ENCODE data around the gene GPR149. TPM values are rescaled to one million over a fixed set of nuclear protein-coding genes. Genes with fewer than 3 reads are reported as not detected.

Gene GPR149
- total and polyA plus RNA-seq, 10 of the 15 experiments (the other 5 are each of a cell fraction or from before 2014, with no cell fraction given): not detected

DNA sequence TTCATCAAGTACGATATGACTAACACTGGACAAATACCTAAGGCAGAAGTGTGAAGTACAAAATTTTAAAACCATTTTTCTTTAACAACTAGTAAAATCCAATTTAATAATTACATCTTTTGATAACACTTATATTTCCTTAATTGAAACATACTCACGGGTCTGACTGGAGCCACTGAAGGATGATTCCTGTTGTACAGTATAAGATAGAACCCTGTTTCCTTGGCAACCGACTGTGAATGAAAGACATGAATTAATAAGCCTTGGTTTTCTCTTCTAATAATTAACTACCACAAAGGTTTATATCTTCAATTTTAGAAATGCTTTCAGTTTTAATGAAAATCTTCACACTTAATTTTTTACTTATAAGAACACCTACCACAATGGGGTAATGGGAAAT, 125.1 kb downstream of the GPR149 start:
- RAD21 ChIA-PET (ENCODE audit: unreplicated experiment): no interaction called here
- FAIRE-seq (no peak), DNase-seq (ENCODE audit: low read depth, low spot score) (no peak), ATAC-seq (peak; percentile 72)
- Histone ChIP-seq H4K20me1 (ENCODE audit: control insufficient read depth, insufficient read depth) (no peaks in the 10 kb centered on the region), H3K9me3 (replicated peaks; ENCODE audit: control insufficient read depth, insufficient read depth, low read length) (no peaks in the 10 kb centered on the region), H2AFZ (ENCODE audit: control insufficient read depth, low read depth, low read length) (no peak overlapping the region), H3K79me2 (ENCODE audit: control insufficient read depth, insufficient read depth, low read length) (no peaks in the 10 kb centered on the region), H3K27me3 (replicated peaks in 1 of 2; ENCODE audit: control insufficient read depth in 2 of 2, insufficient read depth in 2 of 2, low read length in 1 of 2) (no peaks in the 10 kb centered on the region), H3K4me3 (no peak overlapping the region), H3K9ac (ENCODE audit: control insufficient read depth, insufficient read depth, low read length) (no peak overlapping the region), H3K4me2 (ENCODE audit: control insufficient read depth, insufficient read depth) (no peak overlapping the region), H3K36me3 (ENCODE audit: control insufficient read depth in 2 of 2, insufficient read depth in 2 of 2, low read length in 1 of 2) (peaks cover 6 to 10% of the 10 kb centered on the region in 2 experiments), H3K27ac (ENCODE audit: control insufficient read depth, insufficient read depth) (no peak overlapping the region), H3K4me1 (ENCODE audit: control insufficient read depth, insufficient read depth, low read length) (no peaks in the 10 kb centered on the region; the same call in 1 of the 2 replicates)
- in situ Hi-C loops (cut with MboI): no loop called here
- intact Hi-C loops (cut with micrococcal nuclease; ENCODE audit: unreplicated experiment): no loop called here
- SMC1A ChIA-PET (ENCODE audit: uncharacterized antibody, unreplicated experiment): interaction anchor here (0.8 kb wide), 1 partner anchor 11 kb away, joined by 3 read pairs; no protein-coding TSS in a partner anchor
- WGBS (ENCODE audit: insufficient coverage, insufficient replicate concordance, low lambda C conversion rate, missing lambda C conversion rate): 48% methylated on average over 3 of the region's 3 CpGs
- CTCF ChIA-PET: interaction anchor here (1.0 kb wide), 1 partner anchor 11 kb away, joined by 3 read pairs; no protein-coding TSS in a partner anchor
- POLR2A ChIA-PET: no interaction called here
- no TSS peak for BruUV-seq (replicated peaks)
- TF ChIP-seq JUNB (IDR thresholded peaks at IDR 0.05) (no peak), NR2C1 (IDR thresholded peaks at IDR 0.05) (no peak), BMI1 (IDR thresholded peaks at IDR 0.05; ENCODE audit: borderline replicate concordance) (peak; percentile 62; the same call in 1 of the 2 replicates)
- TF ChIP-seq, protein P1, sequence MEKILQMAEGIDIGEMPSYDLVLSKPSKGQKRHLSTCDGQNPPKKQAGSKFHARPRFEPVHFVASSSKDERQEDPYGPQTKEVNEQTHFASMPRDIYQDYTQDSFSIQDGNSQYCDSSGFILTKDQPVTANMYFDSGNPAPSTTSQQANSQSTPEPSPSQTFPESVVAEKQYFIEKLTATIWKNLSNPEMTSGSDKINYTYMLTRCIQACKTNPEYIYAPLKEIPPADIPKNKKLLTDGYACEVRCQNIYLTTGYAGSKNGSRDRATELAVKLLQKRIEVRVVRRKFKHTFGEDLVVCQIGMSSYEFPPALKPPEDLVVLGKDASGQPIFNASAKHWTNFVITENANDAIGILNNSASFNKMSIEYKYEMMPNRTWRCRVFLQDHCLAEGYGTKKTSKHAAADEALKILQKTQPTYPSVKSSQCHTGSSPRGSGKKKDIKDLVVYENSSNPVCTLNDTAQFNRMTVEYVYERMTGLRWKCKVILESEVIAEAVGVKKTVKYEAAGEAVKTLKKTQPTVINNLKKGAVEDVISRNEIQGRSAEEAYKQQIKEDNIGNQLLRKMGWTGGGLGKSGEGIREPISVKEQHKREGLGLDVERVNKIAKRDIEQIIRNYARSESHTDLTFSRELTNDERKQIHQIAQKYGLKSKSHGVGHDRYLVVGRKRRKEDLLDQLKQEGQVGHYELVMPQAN (conservative IDR thresholded peaks at IDR 0.05): no peak

DNA sequence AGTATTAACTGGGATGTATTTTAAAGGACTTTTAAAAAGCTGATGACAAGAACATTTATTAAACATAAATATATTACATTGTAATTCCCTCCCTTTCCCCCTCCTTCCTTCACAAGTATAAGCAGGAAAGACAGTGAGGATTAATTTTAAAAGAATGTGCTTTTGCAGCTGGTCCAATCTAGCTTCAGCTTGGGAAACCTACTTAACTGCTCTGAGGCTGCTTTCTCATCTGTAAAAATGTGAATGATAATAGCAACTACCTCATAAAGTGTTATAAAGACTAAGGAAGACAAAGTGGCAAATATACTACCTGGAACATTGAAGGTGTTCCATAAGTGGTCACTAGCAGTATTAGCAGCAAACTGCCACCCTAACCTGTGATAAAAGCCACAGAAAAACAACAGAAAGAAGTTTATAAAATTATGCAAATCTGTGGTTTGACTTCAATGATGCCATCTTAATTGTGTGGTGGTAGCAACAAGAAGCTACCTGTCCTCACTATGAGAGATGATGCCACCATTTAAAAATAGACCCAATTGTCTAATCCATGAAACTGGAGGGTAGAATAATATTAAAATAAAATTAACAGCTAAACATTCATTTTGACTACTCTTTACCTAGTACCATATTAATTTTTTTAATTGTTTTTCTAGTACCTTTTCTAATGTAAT, 125.7 kb downstream of the GPR149 start:
- CTCF ChIA-PET: no interaction called here
- SMC1A ChIA-PET (ENCODE audit: uncharacterized antibody, unreplicated experiment): interaction anchor here (0.8 kb wide), 1 partner anchor 12 kb away, joined by 3 read pairs; no protein-coding TSS in a partner anchor
- FAIRE-seq (no peak), ATAC-seq (peak; percentile 69), DNase-seq (ENCODE audit: low read depth, low spot score) (no peak)
- no peaks in the 10 kb centered on the region for H4K20me1 ChIP-seq (ENCODE audit: control insufficient read depth, insufficient read depth)
- no peaks in the 10 kb centered on the region for H3K27me3 ChIP-seq (replicated peaks in 1 of 2; ENCODE audit: control insufficient read depth in 2 of 2, insufficient read depth in 2 of 2, low read length in 1 of 2)
- RAD21 ChIA-PET (ENCODE audit: unreplicated experiment): no interaction called here
- no peak for TF ChIP-seq TARDBP (IDR thresholded peaks at IDR 0.05; ENCODE audit: borderline replicate concordance)
- TF ChIP-seq RUNX3 (IDR thresholded peaks at IDR 0.05; ENCODE audit: low read length): 0 out of 2 replicates have a peak, but pooled peaks have one; percentile 5
- H3K4me1 ChIP-seq (ENCODE audit: control insufficient read depth, insufficient read depth, low read length): no peaks in the 10 kb centered on the region; the same call in 1 of the 2 replicates
- BruUV-seq (replicated peaks): no TSS peak
- POLR2A ChIA-PET: no interaction called here
- in situ Hi-C loops (cut with MboI): no loop called here
- no peak overlapping the region for H3K27ac ChIP-seq (ENCODE audit: control insufficient read depth, insufficient read depth)
- no peak overlapping the region for H3K9ac ChIP-seq (ENCODE audit: control insufficient read depth, insufficient read depth, low read length)
- no peak overlapping the region for H2AFZ ChIP-seq (ENCODE audit: control insufficient read depth, low read depth, low read length)
- H3K4me2 ChIP-seq (ENCODE audit: control insufficient read depth, insufficient read depth): no peak overlapping the region
- H3K9me3 ChIP-seq (replicated peaks; ENCODE audit: control insufficient read depth, insufficient read depth, low read length): no peaks in the 10 kb centered on the region
- intact Hi-C loops (cut with micrococcal nuclease; ENCODE audit: unreplicated experiment): no loop called here
- peaks cover 6 to 10% of the 10 kb centered on the region in 2 experiments for H3K36me3 ChIP-seq (ENCODE audit: control insufficient read depth in 2 of 2, insufficient read depth in 2 of 2, low read length in 1 of 2)
- no peak overlapping the region for H3K4me3 ChIP-seq
- H3K79me2 ChIP-seq (ENCODE audit: control insufficient read depth, insufficient read depth, low read length): no peaks in the 10 kb centered on the region
